Type B pancreatic cell (in vitro differentiated cells): ENCODE results near the gene CRELD2. TPM values are rescaled to one million over a fixed set of nuclear protein-coding genes. Genes with fewer than 3 reads are reported as not detected.

Source experiments
- DNase-seq: peaks from one replicate; pipeline ENCODE4 v3.0.0; 2021; ENCODE audit warnings: mixed read lengths; ENCODE audit not compliant: unreplicated experiment; ENCODE audit errors: extremely low spot score
- H3K27ac Mint-ChIP-seq: 2 replicates; pipeline ENCODE4 v1.8.0; 2021; ENCODE audit warnings: mild to moderate bottlenecking, mixed read lengths
- H3K27me3 Mint-ChIP-seq: 2 replicates; pipeline ENCODE4 v1.8.0; 2021; ENCODE audit warnings: mixed read lengths
- H3K36me3 Mint-ChIP-seq: 2 replicates; pipeline ENCODE4 v1.8.0; 2021; ENCODE audit warnings: mixed read lengths
- H3K4me1 Mint-ChIP-seq: one replicate; pipeline ENCODE4 v1.8.0; 2021; ENCODE audit warnings: mixed read lengths; ENCODE audit not compliant: unreplicated experiment
- H3K4me3 Mint-ChIP-seq: 2 replicates; pipeline ENCODE4 v1.8.0; 2021; ENCODE audit warnings: mild to moderate bottlenecking, mixed read lengths
- H3K9me3 Mint-ChIP-seq: 2 replicates; pipeline ENCODE4 v1.8.0; 2021; ENCODE audit warnings: mixed read lengths
- microRNA-seq: library from miRNA; unstranded; fragments of <30 nt; microRNA quantifications from one replicate; pipeline ENCODE4, GENCODE V29; 2020
- total RNA-seq: library from RNA; stranded (reverse); gene quantifications from 2 replicates; pipeline ENCODE4 v1.2.1, GENCODE V29; 2021; ENCODE audit warnings: low replicate concordance
- TF ChIP-seq, protein P1 (sequence below): fragments of 200-600 bp; sonication (generic); conservative IDR thresholded peaks from 2 replicates; pipeline ENCODE4 v1.5.0; 2021; ENCODE audit warnings: antibody characterized with exemption, mild to moderate bottlenecking

Gene CRELD2
- total RNA-seq, 1 donor from 2014 or later = 55.8 TPM

GRCh38 chr22:49976439-49977175, 58.2 kb downstream of the CRELD2 start:
- Mint-ChIP-seq H3K36me3 (no peaks in the 10 kb centered on the region), H3K9me3 (peaks cover 8% of the 10 kb centered on the region), H3K27me3 (peaks cover 24% of the 10 kb centered on the region), H3K4me3 (peak overlapping the region; percentile 32), H3K4me1 (peaks cover 6% of the 10 kb centered on the region), H3K27ac (peak overlapping the region; percentile 59)
- DNase-seq = no peak
- TF ChIP-seq, protein P1, sequence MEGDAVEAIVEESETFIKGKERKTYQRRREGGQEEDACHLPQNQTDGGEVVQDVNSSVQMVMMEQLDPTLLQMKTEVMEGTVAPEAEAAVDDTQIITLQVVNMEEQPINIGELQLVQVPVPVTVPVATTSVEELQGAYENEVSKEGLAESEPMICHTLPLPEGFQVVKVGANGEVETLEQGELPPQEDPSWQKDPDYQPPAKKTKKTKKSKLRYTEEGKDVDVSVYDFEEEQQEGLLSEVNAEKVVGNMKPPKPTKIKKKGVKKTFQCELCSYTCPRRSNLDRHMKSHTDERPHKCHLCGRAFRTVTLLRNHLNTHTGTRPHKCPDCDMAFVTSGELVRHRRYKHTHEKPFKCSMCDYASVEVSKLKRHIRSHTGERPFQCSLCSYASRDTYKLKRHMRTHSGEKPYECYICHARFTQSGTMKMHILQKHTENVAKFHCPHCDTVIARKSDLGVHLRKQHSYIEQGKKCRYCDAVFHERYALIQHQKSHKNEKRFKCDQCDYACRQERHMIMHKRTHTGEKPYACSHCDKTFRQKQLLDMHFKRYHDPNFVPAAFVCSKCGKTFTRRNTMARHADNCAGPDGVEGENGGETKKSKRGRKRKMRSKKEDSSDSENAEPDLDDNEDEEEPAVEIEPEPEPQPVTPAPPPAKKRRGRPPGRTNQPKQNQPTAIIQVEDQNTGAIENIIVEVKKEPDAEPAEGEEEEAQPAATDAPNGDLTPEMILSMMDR = no peak

Small RNA genes within 50 kb of the gene (microRNA-seq; reads per million reads assigned to microRNA genes)
- not detected for gene MIR6821

Other genes with a start within 250 kb of the CRELD2 start
- gene BRD1, start 90.8 kb upstream of the CRELD2 start, total RNA-seq = 51.1 and 53.0 TPM in 2 replicates
- 25.5 and 29.1 TPM in 2 replicates for gene ZBED4, start 64.8 kb upstream of the CRELD2 start, total RNA-seq
- gene ALG12, start 196 bp upstream of the CRELD2 start, total RNA-seq = 30.0 and 37.6 TPM in 2 replicates
- gene PIM3, start 42.1 kb downstream of the CRELD2 start, total RNA-seq = 36.7 and 58.6 TPM in 2 replicates
- 0.10 TPM in 1 of 2 replicates, not detected in the other for gene IL17REL, start 94.1 kb downstream of the CRELD2 start, total RNA-seq
- not detected in 2 replicates for gene TTLL8, start 139.7 kb downstream of the CRELD2 start, total RNA-seq
- gene MLC1, start 166.8 kb downstream of the CRELD2 start, total RNA-seq = 0.19 TPM in 1 of 2 replicates, not detected in the other
- 0.10 and 0.19 TPM in 2 replicates for gene MOV10L1, start 171.4 kb downstream of the CRELD2 start, total RNA-seq